GM10266 (cell line): ENCODE results near the gene ARVCF.

Experiments used
- DNase-seq: peaks from one replicate; pipeline ENCODE4 v3.0.0; 2012; ENCODE audit errors: extremely low spot score
- TF ChIP-seq, protein P1 (sequence below): IDR thresholded peaks from 2 replicates; pipeline ENCODE4 v1.5.1; 2012; ENCODE audit warnings: mild to moderate bottlenecking, low read depth; ENCODE audit not compliant: control insufficient read depth, insufficient read depth; ENCODE audit errors: missing control alignments

Gene ARVCF

DNA sequence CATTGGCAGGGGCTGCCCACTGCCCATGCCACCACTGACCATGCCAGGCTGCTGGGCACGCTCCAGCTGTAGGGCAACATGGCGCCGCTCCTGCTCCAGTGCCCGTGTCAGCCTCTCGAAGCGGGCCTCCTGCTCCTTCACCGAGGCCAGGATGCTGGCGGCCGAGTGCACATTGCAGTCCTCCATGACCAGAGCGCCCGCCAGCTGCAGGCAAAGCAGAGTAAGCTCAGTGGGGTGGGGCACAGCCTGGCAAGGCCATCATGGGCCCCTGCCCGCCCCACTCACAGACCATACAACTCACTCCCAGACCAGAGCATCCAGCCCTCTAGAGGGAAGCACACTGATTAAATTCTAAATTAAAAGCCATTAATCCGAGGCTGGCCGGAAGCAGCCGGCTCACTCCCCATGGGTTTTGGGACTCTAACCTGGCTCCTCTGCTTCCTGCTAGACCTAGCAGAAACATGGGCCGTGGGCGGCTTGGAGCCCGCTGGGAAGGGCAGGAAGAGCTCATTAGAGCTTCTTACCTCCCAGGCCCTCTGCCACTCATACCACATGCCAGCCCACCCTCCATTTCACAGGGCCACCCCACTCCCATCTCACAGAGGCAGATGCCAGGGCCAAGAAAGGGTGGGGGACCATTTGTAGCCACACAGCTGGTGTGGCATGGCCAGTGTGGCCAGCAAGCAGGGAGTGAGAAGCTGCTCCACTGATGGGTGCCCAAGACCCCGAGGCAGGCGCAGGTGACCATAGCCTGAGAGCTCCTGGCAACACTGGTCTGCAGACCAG, 25.8 kb downstream of the ARVCF start:
- TF ChIP-seq, protein P1, sequence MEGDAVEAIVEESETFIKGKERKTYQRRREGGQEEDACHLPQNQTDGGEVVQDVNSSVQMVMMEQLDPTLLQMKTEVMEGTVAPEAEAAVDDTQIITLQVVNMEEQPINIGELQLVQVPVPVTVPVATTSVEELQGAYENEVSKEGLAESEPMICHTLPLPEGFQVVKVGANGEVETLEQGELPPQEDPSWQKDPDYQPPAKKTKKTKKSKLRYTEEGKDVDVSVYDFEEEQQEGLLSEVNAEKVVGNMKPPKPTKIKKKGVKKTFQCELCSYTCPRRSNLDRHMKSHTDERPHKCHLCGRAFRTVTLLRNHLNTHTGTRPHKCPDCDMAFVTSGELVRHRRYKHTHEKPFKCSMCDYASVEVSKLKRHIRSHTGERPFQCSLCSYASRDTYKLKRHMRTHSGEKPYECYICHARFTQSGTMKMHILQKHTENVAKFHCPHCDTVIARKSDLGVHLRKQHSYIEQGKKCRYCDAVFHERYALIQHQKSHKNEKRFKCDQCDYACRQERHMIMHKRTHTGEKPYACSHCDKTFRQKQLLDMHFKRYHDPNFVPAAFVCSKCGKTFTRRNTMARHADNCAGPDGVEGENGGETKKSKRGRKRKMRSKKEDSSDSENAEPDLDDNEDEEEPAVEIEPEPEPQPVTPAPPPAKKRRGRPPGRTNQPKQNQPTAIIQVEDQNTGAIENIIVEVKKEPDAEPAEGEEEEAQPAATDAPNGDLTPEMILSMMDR, result no peak
- no peak for DNase-seq

DNA sequence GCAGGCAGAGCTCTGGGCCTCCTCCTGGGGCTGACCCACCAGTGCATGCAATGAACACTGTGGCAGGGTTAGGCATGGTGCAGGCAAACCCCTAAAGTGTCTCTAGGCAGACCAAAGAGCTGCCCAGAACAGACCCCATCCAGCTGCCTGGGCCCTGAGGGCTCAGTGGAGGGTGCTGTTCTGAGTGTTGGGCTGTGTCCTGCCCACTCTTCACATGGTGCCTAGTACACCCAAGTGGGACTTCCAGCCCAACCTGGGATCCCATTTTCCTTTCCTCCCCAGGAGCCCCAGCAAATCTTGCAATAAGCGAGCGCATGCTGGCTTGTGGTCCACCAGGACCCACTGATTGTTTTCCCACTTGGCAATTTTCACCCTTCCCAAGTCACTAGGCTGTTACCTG, 26.4 kb downstream of the ARVCF start:
- TF ChIP-seq, protein P1, result no peak
- no peak for DNase-seq

DNA sequence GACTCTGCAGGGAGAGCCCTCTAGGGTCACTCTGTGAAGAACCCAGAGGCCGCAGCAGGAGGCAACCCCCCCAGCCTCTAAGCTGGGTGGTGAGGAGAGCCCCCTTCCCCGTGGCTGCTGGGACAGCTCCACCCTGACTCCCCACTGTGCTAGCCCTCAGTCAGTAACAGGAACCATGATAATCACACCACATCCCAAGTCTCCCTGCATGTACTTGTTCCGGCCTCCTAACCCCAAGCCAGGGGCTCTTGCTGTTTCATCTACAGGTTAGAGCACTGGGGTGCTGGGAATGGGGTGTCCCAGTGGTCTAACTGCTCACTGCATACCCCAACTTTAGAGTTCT, 26.9 kb downstream of the ARVCF start:
- DNase-seq, result no peak
- TF ChIP-seq, protein P1, result no peak

DNA sequence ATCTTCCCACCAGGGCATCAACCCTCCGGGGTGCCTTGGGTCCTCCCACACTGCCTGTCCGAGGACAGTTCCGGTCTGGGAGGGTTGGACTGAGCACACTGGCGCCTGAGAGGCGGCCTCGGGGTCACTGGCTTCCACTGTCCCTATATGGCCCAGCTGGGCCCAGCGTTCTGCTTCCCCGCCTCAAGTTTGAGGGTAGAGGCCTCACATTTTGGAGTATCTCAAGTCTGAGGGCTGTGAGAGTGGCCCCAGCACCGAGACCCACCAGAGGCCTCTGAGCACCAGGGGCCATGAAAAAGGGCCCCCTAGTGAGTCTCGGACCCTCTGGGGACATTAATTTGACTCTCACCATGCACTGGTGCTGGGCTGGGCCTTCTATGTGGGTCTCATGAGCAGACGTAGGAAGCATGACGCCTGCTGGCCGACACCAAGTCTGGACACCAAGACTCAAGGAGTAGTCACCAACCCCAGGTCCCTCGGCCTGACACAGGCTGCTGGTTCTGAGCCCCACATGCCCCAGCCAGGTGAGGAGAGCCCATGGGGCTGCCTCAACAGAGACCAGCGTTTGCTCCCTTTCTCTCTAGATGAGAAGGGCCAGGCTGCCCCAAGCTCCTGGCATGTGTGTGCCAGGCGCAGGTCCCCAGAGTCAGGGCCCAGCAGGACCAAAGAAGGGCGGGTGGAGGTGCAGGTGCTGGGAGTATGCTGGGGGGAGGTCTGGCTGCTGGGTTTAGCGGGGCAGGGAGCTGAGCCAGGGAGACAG, 27.5 kb downstream of the ARVCF start:
- TF ChIP-seq, protein P1, result no peak

DNA sequence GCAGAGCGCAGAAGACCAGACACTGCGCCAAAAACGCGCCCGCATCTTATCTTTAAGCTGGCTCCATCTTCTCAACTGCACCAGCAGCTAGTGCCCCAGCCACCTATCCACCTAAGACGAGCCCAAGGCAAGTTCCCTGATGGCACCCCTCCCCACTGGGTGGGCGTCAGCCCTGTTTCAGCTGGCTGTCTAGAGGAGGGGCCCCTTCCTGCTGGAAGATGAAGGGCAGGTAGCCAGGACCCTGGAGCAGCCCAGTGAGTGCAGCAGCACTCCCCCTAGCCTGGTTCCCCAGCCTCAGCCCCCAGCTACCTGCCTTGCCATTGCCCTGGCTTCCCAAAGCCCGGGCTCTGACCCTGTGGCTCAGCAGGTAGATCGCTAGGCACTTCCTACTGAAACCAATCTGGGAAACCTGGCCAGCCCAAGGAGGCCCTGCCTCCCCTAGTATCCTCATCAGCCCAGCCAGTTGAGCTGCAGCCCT, 28.3 kb downstream of the ARVCF start:
- TF ChIP-seq, protein P1, result no peak
- DNase-seq, result no peak

More for the DNA sequence above, 27.5 kb downstream of the ARVCF start:
- no peak for DNase-seq

DNA sequence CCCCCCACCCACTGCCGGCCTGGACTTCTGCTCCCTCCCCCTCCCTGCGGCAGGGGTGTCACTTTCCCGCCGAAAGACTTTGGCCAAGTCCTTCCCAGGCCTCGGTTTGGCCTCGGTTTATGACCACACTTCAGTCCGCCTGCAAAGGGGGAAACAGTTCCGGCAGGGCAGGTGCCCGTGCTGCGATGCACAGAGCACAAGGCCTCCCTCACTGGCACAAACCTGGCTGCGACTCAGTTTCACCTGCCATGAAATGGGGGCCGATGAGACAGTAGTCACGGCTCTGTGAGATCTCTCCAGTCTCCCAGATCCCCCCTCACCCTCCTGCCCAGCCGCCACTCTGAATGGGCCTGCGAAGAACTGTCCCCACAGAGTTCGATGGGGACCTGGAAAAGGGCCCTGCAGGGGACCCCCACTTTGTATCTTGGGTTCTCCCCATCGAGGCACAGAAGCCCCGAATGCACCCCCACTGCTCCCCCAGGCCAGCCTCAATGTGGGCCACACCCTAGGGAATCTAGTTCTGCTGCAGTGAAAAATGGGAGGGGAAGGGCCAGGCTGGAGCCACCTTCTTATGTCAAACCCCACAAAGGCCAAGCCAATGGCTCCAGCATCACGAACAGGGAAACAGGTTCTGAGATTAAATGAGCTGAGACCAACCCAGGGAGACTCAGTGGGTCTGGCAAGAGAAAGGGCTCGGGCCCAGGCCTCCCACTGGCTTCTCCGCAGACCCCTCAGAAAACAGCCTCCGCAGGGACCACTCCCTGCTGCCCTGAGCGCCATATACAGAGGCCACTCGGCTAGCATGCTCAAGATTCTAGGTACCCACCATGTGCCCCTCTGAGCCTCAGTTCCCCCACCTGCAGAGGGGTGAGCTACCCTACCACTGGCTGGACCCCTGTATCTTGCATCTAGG, 29.0 kb downstream of the ARVCF start:
- DNase-seq, result no peak
- TF ChIP-seq, protein P1, result no peak
